HG03280 (cell line): ENCODE results near the gene ABR.
"Not testable (repeated sequence)": the region's sequence is repeated elsewhere in the genome, so short reads cannot be mapped to it uniquely, and the experiment has no call there.

Experiments used
- ATAC-seq: cut with Tn5 transposase; IDR thresholded peaks from one replicate; pipeline ENCODE4 v1.9.1; 2021; ENCODE audit warnings: mild to moderate bottlenecking, moderate library complexity; ENCODE audit not compliant: unreplicated experiment

The ABR gene

DNA sequence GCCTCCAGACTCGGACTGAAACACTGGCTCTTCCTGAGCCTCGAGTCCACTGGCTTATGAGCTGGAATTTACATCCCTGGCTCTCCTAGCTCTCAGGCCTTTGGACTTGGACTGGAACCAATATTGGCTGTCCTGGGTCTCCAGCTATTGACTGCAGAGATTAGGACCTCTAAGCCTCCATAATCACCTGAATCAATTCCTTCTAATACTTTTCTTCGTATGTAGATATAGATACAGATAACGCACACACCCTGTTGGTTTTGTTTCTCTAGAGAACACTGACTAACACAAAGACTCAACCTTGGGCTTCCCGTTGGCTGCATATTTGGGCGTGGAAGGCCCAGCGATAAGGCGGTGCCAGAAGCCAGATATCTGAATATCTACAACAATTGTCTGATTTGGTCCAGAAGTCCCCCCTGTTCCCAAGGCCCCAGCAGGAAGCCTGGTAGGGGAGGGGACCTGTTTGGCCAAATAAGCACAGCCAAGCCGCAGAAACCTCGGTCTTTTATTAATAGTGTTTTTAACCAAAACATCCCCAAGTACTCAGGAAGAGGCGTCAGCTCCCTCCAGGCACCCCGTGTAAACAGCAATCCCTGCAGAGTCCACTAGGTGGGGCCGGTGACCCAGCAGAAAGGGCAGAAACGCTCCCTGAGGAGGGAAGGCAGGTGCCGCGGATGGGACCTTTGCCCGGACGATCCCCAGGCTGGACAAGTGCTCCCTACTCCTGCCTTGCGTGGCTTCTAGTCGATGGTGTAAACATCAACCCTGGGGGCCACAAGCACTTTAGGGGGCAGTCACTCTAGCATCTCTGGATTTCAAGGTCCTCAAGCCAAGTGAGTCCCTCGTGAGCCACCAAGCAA, 57.0 kb downstream of the ABR start:
- ATAC-seq = peak; percentile 82

- not testable (repeated sequence) for ATAC-seq
These were observed 58.4 kb downstream of the ABR start for GRCh38 chr17:1121442-1121817.

DNA sequence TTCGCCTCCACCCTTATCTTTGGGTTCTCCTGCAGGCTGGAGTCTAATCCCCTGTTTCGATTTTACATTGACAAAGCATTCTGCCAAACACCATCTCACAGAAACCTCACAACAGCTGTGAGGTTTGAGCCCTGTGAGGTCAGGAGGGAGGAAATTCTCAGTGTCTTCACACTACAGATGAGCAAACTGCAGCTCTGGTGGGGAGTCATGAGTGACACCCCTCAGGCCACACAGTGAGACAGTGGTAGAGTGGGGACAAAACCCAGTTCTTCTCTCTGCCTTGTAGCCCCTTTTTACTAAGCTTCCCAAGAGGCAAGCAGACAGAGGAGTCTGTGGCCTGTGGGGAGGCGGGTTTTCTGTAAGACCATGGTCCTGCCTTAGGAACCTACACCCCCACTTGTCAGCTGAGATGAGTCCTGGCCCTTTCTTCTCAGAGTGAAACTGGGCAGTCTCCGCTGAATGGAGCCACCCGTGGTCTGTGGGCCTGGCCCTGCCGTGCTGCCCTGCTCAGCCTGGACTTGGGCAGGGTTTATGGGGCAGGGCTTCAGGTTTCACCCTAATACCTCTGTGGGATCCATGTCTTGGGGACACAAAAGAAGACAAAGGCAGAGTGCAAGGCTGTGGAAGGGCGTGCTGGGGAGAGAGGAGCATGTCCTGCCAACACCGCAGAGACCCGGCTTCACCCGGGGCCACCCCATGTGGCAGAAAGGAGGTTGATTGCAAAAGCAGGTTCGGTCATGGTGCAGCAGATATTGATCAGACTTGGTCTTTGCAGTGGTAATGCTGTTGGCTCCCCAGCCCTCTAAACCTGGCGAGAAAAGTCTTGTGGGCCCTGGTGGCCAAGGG, 59.0 kb downstream of the ABR start:
- no peak for ATAC-seq

- no peak for ATAC-seq
These were observed 59.9 kb downstream of the ABR start for GRCh38 chr17:1119924-1120323.

GRCh38 chr17:1116602-1117001, 63.2 kb downstream of the ABR start:
- ATAC-seq = no peak

DNA sequence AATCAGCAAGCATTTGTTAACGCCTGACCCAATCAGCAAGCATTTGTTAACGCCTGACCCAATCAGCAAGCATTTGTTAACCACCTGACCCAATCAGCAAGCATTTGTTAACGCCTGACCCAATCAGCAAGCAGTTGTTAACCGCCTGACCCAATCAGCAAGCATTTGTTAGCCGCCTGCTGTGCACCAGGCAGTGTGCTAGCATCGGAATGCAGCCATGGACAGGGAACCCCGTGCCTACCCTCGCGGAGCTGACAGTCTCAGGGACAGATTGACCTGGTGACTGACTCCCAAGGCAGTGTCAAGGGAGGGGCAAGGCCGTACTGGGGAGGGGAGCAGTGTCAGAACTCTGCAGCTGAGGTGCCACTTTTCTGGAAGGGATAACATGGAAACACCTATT, 66.9 kb downstream of the ABR start:
- ATAC-seq = no peak

DNA sequence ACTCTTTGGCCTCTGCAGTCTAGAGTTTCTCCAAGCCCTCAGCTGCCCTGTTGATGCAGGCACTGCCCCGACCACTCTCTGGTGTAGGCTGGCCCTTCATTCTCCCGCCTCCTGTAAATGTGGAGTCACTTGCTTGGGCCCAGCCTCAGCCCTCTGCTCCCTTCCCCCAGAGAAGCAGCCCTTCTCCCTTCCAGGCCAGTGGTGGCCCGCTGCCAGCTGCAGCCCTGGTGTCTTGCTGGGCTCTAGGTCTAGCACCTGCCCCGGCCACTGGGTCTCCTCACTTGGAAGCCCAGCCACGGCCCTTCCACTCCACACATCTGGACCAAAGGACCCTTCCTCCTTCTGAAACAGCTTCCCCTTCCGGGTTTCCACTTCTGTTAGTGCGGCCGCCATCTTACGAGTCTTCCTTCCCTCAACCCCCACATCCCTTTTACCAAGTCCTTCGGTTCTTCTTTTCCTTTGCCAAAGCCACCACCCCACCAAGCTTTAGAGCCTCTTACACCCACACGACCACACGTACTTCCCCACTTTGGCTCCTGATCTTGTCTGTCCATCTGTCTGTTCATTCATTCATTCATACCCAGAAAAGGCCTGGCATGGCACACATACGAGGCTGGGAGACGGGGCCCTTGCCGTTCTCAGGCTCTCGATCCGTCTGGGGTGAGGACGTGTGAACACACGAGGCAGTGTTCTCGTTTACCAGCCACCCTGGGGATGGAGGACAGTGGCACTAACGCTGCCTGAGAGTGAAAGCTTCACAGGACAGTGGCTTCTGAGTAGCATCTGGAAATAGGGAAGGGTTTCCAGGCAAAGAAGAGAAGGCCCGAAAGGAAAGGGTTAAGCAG, 68.0 kb downstream of the ABR start:
- ATAC-seq = no peak

GRCh38 chr17:1110862-1111598, 68.8 kb downstream of the ABR start:
- no peak for ATAC-seq

DNA sequence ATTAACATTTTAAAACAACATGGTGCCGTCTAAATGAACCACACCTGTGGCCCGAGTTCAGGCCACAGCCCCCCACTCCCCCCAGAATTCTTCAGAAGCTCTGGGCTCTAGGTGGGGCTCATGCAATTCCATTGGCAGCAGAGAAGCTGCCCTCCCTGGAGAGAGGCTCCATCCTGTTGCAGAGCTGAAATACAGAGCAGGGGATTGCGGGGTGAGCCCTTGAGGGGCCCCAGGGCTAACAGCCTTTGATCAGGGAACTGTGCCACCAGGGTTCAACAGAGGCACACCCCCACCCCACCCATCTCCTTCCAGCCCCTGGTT, 69.3 kb downstream of the ABR start:
- ATAC-seq = no peak

- peak; percentile 18 for ATAC-seq
These were observed 69.9 kb downstream of the ABR start for GRCh38 chr17:1109606-1110540.

DNA sequence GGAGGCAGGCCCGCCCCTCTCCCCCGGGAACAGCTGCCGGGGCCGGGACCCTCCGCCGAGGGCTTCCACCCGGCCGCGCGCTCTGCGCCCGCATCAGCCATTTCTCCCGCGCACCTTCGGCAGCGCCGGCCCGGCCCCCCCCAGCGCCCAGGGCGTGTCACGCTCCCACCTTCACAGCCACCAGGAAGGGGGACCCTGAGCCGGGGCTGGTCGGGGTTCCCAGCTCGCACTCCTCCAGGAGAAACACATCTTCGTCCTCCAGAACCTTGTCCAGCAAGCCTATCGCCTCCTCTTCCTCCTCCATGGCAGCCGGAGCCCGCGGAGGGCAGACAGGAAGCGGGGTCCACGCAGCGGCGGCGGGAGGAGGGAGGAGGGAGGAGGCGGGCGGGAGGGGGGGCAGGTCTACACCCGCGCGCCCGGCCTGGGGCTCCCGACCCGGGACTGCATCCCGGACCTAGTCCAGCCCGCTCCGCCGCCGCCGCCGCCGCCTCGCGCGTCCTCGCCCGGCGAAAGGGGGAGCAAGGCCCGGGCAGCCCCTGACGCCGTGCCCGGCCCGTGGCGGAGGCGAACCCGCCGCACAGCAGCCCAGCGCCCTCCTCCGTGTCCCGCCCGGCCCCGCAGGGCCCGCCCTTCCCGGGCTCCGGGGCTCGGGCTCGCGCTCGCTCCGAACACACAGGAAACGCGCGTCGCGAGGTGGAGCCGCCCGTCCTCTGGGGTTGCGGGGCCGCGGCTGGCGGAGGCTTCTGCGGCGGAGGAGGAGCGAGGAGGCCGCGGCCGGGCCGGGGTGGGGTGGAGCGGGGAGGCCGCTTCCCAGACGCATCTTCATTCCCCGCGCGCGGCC, 70.8 kb downstream of the ABR start:
- peak; percentile 52 for ATAC-seq

- ATAC-seq = peak; percentile 10
These were observed 71.4 kb downstream of the ABR start for GRCh38 chr17:1108478-1108764.

- ATAC-seq = no peak
These were observed 71.9 kb downstream of the ABR start for GRCh38 chr17:1107777-1108477.

DNA sequence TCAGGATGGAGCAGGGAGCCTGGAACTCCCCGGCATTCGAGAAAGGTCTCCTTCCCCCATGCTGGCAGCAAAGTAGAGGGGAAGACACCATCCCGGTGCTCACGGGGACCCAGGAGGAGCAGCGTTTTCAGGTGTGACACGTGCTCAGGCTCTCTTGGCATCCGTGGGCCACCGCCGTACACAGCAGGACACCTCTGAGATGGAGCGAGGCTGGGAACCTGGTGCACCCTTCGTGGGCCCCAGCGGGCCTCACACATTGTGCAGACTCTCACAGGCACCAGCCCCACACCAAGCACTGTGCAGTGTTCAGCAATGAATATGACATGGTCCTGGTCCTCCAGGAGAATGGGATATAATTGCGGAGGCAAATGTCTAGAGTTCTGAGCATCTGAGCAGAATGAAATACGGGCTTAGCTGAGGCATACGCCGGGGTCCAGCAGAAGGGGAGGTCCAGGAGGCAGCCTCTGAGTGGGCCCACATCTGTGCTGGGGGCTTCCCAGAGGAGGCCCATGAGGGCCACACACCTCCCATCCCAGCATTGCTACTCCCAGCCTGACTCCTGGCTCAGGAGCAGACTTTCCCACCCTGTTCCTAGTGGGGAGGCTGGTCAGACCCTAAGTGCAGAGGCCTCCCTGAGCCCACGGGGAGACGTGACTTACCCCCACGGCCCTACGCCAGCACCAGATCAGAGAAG, 72.6 kb downstream of the ABR start:
- no peak for ATAC-seq

- no peak for ATAC-seq
These were observed 75.6 kb downstream of the ABR start for GRCh38 chr17:1104222-1104621.

GRCh38 chr17:1100382-1100781, 79.4 kb downstream of the ABR start:
- ATAC-seq = no peak

DNA sequence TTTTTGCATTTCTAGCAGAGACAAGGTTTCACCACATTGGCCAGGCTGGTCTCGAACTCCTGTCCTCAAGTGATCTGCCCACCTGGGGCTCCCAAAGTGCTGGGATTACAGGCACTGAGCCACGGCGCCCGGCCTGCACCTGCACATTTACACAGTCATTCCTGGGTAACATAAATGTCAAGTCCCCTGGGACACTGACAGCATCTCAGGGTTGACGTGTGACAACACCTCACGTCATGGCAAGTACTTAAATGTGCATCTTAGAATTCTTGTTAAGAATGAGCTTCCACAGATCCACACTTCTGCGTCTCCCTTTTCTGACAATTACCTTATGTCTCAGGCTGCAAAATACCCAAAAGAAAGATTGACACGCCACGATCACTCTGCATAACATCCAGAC, 80.5 kb downstream of the ABR start:
- no peak for ATAC-seq
